Esophagus squamous epithelium (tissue), 4 donors: ENCODE results near the gene FIG4.

Source experiments
- CTCF ChIP-seq, 6 experiments: fragments of 450-650 bp in 4 of 6; fragments of 200-600 bp in 2 of 6; sonication (generic) in 2 of 6; IDR thresholded peaks; one replicate each; pipeline ENCODE4 v1.5.1; 2016 to 2019; ENCODE audit warnings: antibody characterized with exemption in 6 of 6, mild to moderate bottlenecking in 4 of 6, moderate library complexity in 4 of 6
- POLR2A ChIP-seq, 4 donors: fragments of 450-650 bp; IDR thresholded peaks; one replicate each; pipeline ENCODE4 v1.6.1; 2017; ENCODE audit warnings: antibody characterized with exemption in 4 of 4, mild to moderate bottlenecking in 4 of 4, moderate library complexity in 3 of 4

GRCh38 chr6:109690373-109690736 lies 741 bp upstream of the FIG4 start:
- TF ChIP-seq CTCF (IDR thresholded peaks at IDR 0.05) (no peak), POLR2A (IDR thresholded peaks at IDR 0.05) (no peak)
